HT-29 (cell line): ENCODE measurements around the gene GLI3. TPM values are rescaled to one million over a fixed set of nuclear protein-coding genes. Genes with fewer than 3 reads are reported as not detected.

Source experiments
- DNase-seq: peaks from one replicate; pipeline ENCODE4 v3.0.0-alpha.2; 2015; ENCODE audit warnings: low spot score
- total RNA-seq: library from RNA; depleted of rRNA; stranded (reverse); fragments of >200 nt; shearing (Covaris generic); gene quantifications from 2 replicates; pipeline ENCODE4 v1.2.3, GENCODE V29; 2014

Gene GLI3
- total RNA-seq, 1 experiment from 2014 or later = not detected

GRCh38 chr7:42143711-42144600 is 93.1 kb downstream of the GLI3 start:
- no peak for DNase-seq

- DNase-seq = no peak
These were observed 94.9 kb downstream of the GLI3 start for GRCh38 chr7:42142089-42142488.

- DNase-seq = no peak
These were observed 97.3 kb downstream of the GLI3 start for GRCh38 chr7:42139751-42140150.

- DNase-seq = peak; percentile 21
These were observed 98.3 kb downstream of the GLI3 start for GRCh38 chr7:42138691-42139090.

GRCh38 chr7:42137941-42138340 is 99.1 kb downstream of the GLI3 start:
- no peak for DNase-seq

- no peak for DNase-seq
These were observed 99.6 kb downstream of the GLI3 start for GRCh38 chr7:42137431-42137830.

- no peak for DNase-seq
These were observed 101.3 kb downstream of the GLI3 start for GRCh38 chr7:42135728-42136127.

GRCh38 chr7:42134276-42134876 is 102.6 kb downstream of the GLI3 start:
- DNase-seq = no peak

- DNase-seq = no peak
These were observed 103.7 kb downstream of the GLI3 start for GRCh38 chr7:42133321-42133720.

GRCh38 chr7:42128703-42129102 is 108.3 kb downstream of the GLI3 start:
- no peak for DNase-seq

- DNase-seq = no peak
These were observed 109.8 kb downstream of the GLI3 start for GRCh38 chr7:42127232-42127622.

- DNase-seq = no peak
These were observed 110.4 kb downstream of the GLI3 start for GRCh38 chr7:42126475-42127231.

GRCh38 chr7:42125321-42125720 is 111.7 kb downstream of the GLI3 start:
- DNase-seq = no peak

- no peak for DNase-seq
These were observed 113.3 kb downstream of the GLI3 start for GRCh38 chr7:42123716-42124115.

- DNase-seq = no peak
These were observed 116.8 kb downstream of the GLI3 start for GRCh38 chr7:42120191-42120590.

- no peak for DNase-seq
These were observed 119.8 kb downstream of the GLI3 start for GRCh38 chr7:42117201-42117600.

GRCh38 chr7:42115795-42116194 is 121.2 kb downstream of the GLI3 start:
- DNase-seq = no peak

GRCh38 chr7:42110333-42110732 is 126.7 kb downstream of the GLI3 start:
- DNase-seq = no peak

- DNase-seq = no peak
These were observed 128.0 kb downstream of the GLI3 start for GRCh38 chr7:42108803-42109528.

GRCh38 chr7:42107484-42108240 is 129.3 kb downstream of the GLI3 start:
- peak; percentile 85 for DNase-seq

GRCh38 chr7:42106562-42106961 is 130.4 kb downstream of the GLI3 start:
- no peak for DNase-seq
